SU-DHL-6 (cell line): Measurements from ENCODE around the gene DUOX2.

Source experiments
- CTCF ChIP-seq: fragments of 200-600 bp; sonication (generic); IDR thresholded peaks from one replicate; pipeline ENCODE4 v1.5.1; 2017; ENCODE audit warnings: antibody characterized with exemption, mild to moderate bottlenecking, low read length, moderate library complexity; ENCODE audit not compliant: insufficient read depth, poor library complexity, severe bottlenecking
- EZH2phosphoT487 ChIP-seq: fragments of 200-600 bp; sonication (generic), shearing (Covaris generic); conservative IDR thresholded peaks from 2 replicates; pipeline ENCODE4 v1.6.1; 2018; ENCODE audit warnings: mild to moderate bottlenecking, antibody characterized with exemption, low read length, moderate library complexity, mixed read lengths

GRCh38 chr15:45118996-45119395, 5.0 kb upstream of the DUOX2 start:
- TF ChIP-seq CTCF: no peak
- TF ChIP-seq EZH2phosphoT487: no peak
